ENCODE results near the gene FPR3. TPM values are rescaled to one million over a fixed set of nuclear protein-coding genes. Genes with fewer than 3 reads are reported as not detected.

FPR3 gene
- total RNA-seq, 3 donors from 2014 or later: 3.9 to 20.0 (median 12.0) TPM

- Histone ChIP-seq H3K27ac (peak overlapping the region in 1 of 2 donors; percentile 12), H3K4me3 (no peak overlapping the region)
Observed at GRCh38 chr19:51784109-51784785, 10.7 kb upstream of the FPR3 start.

DNA sequence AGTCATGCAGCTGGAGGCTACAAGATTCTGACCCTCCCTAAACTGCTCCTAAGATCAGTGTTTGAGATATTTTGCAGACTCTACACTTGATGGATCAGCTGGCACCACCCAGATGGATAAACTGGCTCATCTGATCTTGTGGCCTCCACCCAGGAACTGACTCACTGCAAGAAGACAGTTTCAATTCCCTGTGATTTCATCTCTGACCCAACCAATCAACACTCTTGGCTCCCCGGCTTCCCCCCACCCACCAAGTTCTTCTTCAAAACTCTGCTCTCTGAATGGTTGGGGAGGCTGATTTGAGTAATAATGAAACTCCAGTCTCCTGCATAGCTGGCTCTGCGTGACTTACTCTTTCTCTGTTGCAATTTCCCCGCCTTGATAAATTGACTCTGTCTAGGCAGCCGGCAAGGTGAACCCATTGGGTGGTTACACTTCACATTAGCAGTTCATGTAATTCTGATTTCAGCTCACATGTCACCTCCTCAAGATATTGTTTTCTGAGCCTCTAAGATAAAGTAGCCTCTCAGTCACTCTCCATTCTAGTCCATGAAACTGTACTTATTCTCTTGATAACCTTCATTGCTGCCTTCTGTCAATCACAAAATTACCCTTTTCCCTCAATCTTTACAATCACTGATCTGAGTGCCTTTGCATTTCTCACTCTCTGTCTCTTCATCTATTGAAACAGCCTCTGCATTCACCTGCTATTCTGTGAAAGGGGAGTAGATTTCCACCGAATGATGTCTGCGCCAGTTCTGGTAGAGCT lies 9.9 kb upstream of the FPR3 start:
- no peak for TF ChIP-seq POLR2A (IDR thresholded peaks at IDR 0.05)
- no peak for TF ChIP-seq POLR2AphosphoS5 (IDR thresholded peaks at IDR 0.05)
- TF ChIP-seq CTCF (IDR thresholded peaks at IDR 0.05): no peak
- peak in 1 of 2 donors; percentile 20 for DNase-seq (ENCODE audit: low spot score in 2 of 2)
- intact Hi-C loops (cut with DNase I; ENCODE audit: low total_unique reads): no loop called here
- Histone ChIP-seq H3K9me3 (no peaks in the 10 kb centered on the region), H3K36me3 (no peaks in the 10 kb centered on the region), H3K4me3 (no peak overlapping the region), H3K27me3 (peaks cover 0 to 1% of the 10 kb centered on the region in 2 donors), H3K27ac (peak overlapping the region in 1 of 2 donors; percentile 20), H3K4me1 (no peaks in the 10 kb centered on the region)

More at GRCh38 chr19:51784109-51784785, 10.7 kb upstream of the FPR3 start:
- TF ChIP-seq POLR2AphosphoS5 (IDR thresholded peaks at IDR 0.05) (no peak), CTCF (IDR thresholded peaks at IDR 0.05) (no peak), POLR2A (IDR thresholded peaks at IDR 0.05) (no peak)
- intact Hi-C loops (cut with DNase I; ENCODE audit: low total_unique reads): no loop called here
- DNase-seq (ENCODE audit: low spot score in 2 of 2): no peak
- Histone ChIP-seq H3K9me3 (no peaks in the 10 kb centered on the region), H3K27me3 (peaks cover 0 to 9% of the 10 kb centered on the region in 2 donors), H3K36me3 (no peaks in the 10 kb centered on the region), H3K4me1 (no peaks in the 10 kb centered on the region)

GRCh38 chr19:51786646-51787494 lies 8.1 kb upstream of the FPR3 start:
- Histone ChIP-seq H3K4me3 (no peak overlapping the region), H3K36me3 (no peaks in the 10 kb centered on the region), H3K27ac (no peak overlapping the region), H3K4me1 (no peaks in the 10 kb centered on the region), H3K27me3 (no peaks in the 10 kb centered on the region), H3K9me3 (no peaks in the 10 kb centered on the region)
- no peak for DNase-seq (ENCODE audit: low spot score in 2 of 2)
- TF ChIP-seq CTCF (IDR thresholded peaks at IDR 0.05) (no peak), POLR2AphosphoS5 (IDR thresholded peaks at IDR 0.05) (no peak), POLR2A (IDR thresholded peaks at IDR 0.05) (no peak)
- intact Hi-C loops (cut with DNase I; ENCODE audit: low total_unique reads): no loop called here

DNA sequence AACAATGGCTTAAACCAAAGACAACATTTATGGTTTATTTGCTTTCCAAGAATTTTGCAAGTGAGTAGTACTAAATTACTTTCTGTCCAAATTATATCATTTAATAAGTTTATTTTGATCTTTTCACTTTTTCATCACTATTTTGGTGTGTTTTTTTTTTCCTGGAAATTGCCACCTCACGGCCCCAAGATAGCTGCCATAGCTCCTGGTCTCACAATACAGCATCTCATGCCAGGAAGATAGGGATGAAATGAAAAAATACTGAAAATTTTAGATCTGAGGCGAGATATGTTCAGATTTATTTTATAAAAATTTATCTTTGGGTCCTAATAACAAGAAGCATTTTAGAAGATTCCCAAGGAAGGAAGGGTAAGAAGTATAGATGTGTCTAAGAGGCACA lies 6.9 kb upstream of the FPR3 start:
- H3K4me3 ChIP-seq: no peak overlapping the region
- H3K27ac ChIP-seq: no peak overlapping the region
- no peak for TF ChIP-seq CTCF (IDR thresholded peaks at IDR 0.05)
- TF ChIP-seq POLR2A (IDR thresholded peaks at IDR 0.05): no peak
- no peak for TF ChIP-seq POLR2AphosphoS5 (IDR thresholded peaks at IDR 0.05)
- H3K27me3 ChIP-seq: no peaks in the 10 kb centered on the region
- no peaks in the 10 kb centered on the region for H3K9me3 ChIP-seq
- intact Hi-C loops (cut with DNase I; ENCODE audit: low total_unique reads): no loop called here
- no peaks in the 10 kb centered on the region for H3K36me3 ChIP-seq
- H3K4me1 ChIP-seq: no peaks in the 10 kb centered on the region
- no peak for DNase-seq (ENCODE audit: low spot score in 2 of 2)
